HEK293T (cell line): ENCODE data around the gene SYNM.

ENCODE experiments used
- BHLHE40 ChIP-seq: fragments of 450-650 bp; IDR thresholded peaks from 2 replicates; pipeline ENCODE4 v1.6.1; 2016; ENCODE audit warnings: mild to moderate bottlenecking, moderate library complexity, borderline replicate concordance
- HDGF ChIP-seq: fragments of 450-650 bp; IDR thresholded peaks from 2 replicates; pipeline ENCODE4 v1.6.1; 2017; ENCODE audit warnings: antibody characterized with exemption, borderline replicate concordance
- SP1 ChIP-seq: fragments of 450-650 bp; IDR thresholded peaks from 2 replicates; pipeline ENCODE4 v1.6.1; 2017
- SUZ12 ChIP-seq: fragments of 450-650 bp; IDR thresholded peaks from 2 replicates; pipeline ENCODE4 v1.6.1; 2016; ENCODE audit warnings: mild to moderate bottlenecking

DNA sequence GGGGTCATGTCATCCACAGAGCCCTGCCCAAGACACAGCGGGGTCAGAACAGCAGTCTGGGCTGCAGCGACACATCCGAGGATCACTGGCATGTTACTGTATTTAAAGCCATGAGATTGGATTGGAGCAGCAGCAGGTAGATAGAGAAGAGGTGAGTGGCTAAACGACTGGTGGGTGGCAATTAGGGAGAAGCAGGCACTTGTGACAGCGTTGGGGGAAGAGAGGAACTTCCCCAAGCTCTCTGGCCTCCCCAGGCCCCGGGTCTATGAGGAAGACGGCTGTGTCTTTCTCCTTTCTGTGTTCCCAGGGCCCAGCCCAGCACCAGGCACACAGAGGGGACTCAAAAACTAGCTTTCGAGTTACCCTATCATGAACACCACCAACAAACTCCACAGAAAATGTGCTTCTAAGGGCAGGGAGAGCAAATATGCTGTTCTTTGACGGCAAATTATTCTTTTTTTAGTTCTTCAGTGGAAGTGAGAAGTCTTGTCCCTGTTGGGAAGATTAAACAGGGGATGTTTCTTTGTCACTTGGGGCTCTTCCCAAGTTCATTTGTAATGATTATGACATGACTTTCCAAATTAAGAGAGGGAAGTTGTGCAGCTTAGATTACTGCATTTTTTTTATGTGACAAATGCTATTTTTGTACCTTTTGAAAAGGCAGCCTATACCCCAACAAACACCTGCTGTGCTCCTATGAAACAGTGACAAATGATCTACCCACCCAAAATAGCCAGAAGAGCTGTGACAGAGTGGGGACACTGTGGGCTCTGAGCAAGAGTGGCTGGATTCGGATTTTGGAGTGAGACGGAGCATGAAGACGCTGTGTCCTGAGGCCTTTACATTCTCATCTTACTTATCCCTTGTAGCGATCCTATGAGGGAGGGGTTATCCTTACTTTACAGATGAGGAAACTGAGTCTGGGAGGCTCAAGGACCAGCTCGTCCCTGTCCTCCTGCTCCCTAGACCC lies 7.2 kb upstream of the SYNM start:
- TF ChIP-seq HDGF (no peak), SP1 (no peak), BHLHE40 (no peak), SUZ12 (no peak)
